ENCODE data around the gene HSPH1. TPM values are rescaled to one million over a fixed set of nuclear protein-coding genes. Genes with fewer than 3 reads are reported as not detected.
A peak's percentile ranks its signal among the peaks of the same experiment; 100 is the strongest.

Gene HSPH1
- total and polyA plus RNA-seq, 2 of the 13 experiments (the other 11 are each of a cell fraction or from before 2014, with no cell fraction given): 13.0 to 62.9 TPM

DNA sequence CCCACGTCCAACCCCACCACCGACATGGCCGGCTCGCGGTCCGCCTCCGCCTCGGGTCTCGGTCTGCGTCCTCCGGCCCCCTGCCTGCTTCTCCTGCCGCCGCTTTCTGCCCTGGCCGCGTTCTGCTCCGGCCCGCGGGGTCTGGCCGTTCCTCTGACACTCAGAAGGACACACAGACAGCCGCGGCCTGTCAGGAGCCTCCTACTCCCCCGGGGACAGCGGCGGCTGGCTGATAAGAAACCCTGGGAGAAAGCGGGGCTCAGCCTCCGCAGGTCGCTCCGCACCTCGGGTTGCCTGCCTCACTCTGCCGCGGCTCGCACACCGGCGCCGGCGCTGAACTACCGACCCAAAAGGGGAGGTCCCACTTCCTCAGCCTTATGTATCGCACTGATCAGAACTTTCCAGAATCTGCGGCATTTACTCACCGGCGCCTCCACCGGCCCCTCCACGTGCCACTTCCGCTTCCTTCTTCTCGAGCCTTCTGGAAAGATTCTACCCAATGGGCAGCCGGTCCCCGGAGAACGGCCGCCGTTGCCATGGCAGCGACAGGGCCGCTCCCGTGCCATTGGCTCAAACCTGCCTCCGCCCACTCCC is at the start of gene HSPH1 (continued):
- TF ChIP-seq ZNF788 (CRISPR knock-in tag; IDR thresholded peaks at IDR 0.05; ENCODE audit: borderline replicate concordance) (no peak), ZFP36L1 (CRISPR knock-in tag; IDR thresholded peaks at IDR 0.05) (no peak), ZNF883 (CRISPR knock-in tag; IDR thresholded peaks at IDR 0.05; ENCODE audit: not compliant biosample characterization) (no peak), HOXA9 (CRISPR knock-in tag; IDR thresholded peaks at IDR 0.05; ENCODE audit: borderline replicate concordance) (no peak), PITX1 (CRISPR knock-in tag; IDR thresholded peaks at IDR 0.05) (no peak), MXI1 (IDR thresholded peaks at IDR 0.05; ENCODE audit: borderline replicate concordance, low read depth, low read length) (peak; percentile 92; the same call in 2 of the 3 replicates), FOXO1 (CRISPR knock-in tag; IDR thresholded peaks at IDR 0.05) (no peak), SALL1 (CRISPR knock-in tag; IDR thresholded peaks at IDR 0.05) (peak; percentile 29; the same call in 1 of the 2 replicates), ZNF777 (CRISPR knock-in tag; IDR thresholded peaks at IDR 0.05) (no peak; the same call in 1 of the 2 replicates), CBFB (CRISPR knock-in tag; IDR thresholded peaks at IDR 0.05) (no peak), ZNF841 (CRISPR knock-in tag; IDR thresholded peaks at IDR 0.05; ENCODE audit: borderline replicate concordance) (no peak), RARG (CRISPR knock-in tag; IDR thresholded peaks at IDR 0.05; ENCODE audit: low read depth) (no peak), MXD4 (CRISPR knock-in tag; IDR thresholded peaks at IDR 0.05) (peak; percentile 99), ZNF720 (CRISPR knock-in tag; IDR thresholded peaks at IDR 0.05) (no peak), CBX1 (IDR thresholded peaks at IDR 0.05; ENCODE audit: low read depth) (no peak)
- TF ChIP-seq, protein P1, sequence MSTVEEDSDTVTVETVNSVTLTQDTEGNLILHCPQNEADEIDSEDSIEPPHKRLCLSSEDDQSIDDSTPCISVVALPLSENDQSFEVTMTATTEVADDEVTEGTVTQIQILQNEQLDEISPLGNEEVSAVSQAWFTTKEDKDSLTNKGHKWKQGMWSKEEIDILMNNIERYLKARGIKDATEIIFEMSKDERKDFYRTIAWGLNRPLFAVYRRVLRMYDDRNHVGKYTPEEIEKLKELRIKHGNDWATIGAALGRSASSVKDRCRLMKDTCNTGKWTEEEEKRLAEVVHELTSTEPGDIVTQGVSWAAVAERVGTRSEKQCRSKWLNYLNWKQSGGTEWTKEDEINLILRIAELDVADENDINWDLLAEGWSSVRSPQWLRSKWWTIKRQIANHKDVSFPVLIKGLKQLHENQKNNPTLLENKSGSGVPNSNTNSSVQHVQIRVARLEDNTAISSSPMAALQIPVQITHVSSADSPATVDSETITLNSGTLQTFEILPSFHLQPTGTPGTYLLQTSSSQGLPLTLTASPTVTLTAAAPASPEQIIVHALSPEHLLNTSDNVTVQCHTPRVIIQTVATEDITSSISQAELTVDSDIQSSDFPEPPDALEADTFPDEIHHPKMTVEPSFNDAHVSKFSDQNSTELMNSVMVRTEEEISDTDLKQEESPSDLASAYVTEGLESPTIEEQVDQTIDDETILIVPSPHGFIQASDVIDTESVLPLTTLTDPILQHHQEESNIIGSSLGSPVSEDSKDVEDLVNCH (CRISPR knock-in tag; IDR thresholded peaks at IDR 0.05): no peak
- TF ChIP-seq, protein P2, sequence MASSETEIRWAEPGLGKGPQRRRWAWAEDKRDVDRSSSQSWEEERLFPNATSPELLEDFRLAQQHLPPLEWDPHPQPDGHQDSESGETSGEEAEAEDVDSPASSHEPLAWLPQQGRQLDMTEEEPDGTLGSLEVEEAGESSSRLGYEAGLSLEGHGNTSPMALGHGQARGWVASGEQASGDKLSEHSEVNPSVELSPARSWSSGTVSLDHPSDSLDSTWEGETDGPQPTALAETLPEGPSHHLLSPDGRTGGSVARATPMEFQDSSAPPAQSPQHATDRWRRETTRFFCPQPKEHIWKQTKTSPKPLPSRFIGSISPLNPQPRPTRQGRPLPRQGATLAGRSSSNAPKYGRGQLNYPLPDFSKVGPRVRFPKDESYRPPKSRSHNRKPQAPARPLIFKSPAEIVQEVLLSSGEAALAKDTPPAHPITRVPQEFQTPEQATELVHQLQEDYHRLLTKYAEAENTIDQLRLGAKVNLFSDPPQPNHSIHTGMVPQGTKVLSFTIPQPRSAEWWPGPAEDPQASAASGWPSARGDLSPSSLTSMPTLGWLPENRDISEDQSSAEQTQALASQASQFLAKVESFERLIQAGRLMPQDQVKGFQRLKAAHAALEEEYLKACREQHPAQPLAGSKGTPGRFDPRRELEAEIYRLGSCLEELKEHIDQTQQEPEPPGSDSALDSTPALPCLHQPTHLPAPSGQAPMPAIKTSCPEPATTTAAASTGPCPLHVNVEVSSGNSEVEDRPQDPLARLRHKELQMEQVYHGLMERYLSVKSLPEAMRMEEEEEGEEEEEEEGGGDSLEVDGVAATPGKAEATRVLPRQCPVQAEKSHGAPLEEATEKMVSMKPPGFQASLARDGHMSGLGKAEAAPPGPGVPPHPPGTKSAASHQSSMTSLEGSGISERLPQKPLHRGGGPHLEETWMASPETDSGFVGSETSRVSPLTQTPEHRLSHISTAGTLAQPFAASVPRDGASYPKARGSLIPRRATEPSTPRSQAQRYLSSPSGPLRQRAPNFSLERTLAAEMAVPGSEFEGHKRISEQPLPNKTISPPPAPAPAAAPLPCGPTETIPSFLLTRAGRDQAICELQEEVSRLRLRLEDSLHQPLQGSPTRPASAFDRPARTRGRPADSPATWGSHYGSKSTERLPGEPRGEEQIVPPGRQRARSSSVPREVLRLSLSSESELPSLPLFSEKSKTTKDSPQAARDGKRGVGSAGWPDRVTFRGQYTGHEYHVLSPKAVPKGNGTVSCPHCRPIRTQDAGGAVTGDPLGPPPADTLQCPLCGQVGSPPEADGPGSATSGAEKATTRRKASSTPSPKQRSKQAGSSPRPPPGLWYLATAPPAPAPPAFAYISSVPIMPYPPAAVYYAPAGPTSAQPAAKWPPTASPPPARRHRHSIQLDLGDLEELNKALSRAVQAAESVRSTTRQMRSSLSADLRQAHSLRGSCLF (CRISPR knock-in tag; IDR thresholded peaks at IDR 0.05; ENCODE audit: borderline replicate concordance): no peak; the same call in 1 of the 2 replicates
- TF ChIP-seq, protein P3, sequence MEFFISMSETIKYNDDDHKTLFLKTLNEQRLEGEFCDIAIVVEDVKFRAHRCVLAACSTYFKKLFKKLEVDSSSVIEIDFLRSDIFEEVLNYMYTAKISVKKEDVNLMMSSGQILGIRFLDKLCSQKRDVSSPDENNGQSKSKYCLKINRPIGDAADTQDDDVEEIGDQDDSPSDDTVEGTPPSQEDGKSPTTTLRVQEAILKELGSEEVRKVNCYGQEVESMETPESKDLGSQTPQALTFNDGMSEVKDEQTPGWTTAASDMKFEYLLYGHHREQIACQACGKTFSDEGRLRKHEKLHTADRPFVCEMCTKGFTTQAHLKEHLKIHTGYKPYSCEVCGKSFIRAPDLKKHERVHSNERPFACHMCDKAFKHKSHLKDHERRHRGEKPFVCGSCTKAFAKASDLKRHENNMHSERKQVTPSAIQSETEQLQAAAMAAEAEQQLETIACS (CRISPR knock-in tag; IDR thresholded peaks at IDR 0.05): no peak
- TF ChIP-seq, protein P4, sequence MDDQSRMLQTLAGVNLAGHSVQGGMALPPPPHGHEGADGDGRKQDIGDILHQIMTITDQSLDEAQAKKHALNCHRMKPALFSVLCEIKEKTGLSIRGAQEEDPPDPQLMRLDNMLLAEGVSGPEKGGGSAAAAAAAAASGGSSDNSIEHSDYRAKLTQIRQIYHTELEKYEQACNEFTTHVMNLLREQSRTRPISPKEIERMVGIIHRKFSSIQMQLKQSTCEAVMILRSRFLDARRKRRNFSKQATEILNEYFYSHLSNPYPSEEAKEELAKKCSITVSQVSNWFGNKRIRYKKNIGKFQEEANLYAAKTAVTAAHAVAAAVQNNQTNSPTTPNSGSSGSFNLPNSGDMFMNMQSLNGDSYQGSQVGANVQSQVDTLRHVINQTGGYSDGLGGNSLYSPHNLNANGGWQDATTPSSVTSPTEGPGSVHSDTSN (CRISPR knock-in tag; IDR thresholded peaks at IDR 0.05; ENCODE audit: borderline replicate concordance): no peak
- TF ChIP-seq, protein P5, sequence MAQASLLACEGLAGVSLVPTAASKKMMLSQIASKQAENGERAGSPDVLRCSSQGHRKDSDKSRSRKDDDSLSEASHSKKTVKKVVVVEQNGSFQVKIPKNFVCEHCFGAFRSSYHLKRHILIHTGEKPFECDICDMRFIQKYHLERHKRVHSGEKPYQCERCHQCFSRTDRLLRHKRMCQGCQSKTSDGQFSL (CRISPR knock-in tag; IDR thresholded peaks at IDR 0.05): no peak

Measured in HepG2 (cell line).